Esophagus squamous epithelium (tissue), 5 donors: ENCODE data around the gene QRSL1. TPM values are rescaled to one million over a fixed set of nuclear protein-coding genes. Genes with fewer than 3 reads are reported as not detected.
A peak's percentile ranks its signal among the peaks of the same experiment; 100 is the strongest.
"Not testable (repeated sequence)": the region's sequence is repeated elsewhere in the genome, so short reads cannot be mapped to it uniquely, and the experiment has no call there.

Experiments used
- DNase-seq: peaks from one replicate; lab custom pipeline; 2025; lab: John Stamatoyannopoulos, UW
- H3K27ac ChIP-seq, 4 donors: fragments of 200-600 bp; sonication (generic); one replicate each; pipeline ENCODE4 v1.5.1; 2016 to 2019; ENCODE audit warnings: mild to moderate bottlenecking in 1 of 4
- H3K27me3 ChIP-seq, 4 donors: fragments of 200-600 bp; sonication (generic); 1 replicate in 3 of 4; 2 replicates in 1 of 4; pipeline versions ENCODE4 v1.5.1 to v1.6.0; 2017 to 2021; ENCODE audit warnings: antibody characterized with exemption in 1 of 4
- H3K36me3 ChIP-seq, 3 donors: fragments of 200-600 bp; sonication (generic); one replicate each; pipeline ENCODE4 v1.5.1; 2016 to 2019
- H3K4me1 ChIP-seq, 3 donors: fragments of 200-600 bp; sonication (generic); one replicate each; pipeline ENCODE4 v1.5.1; 2017 to 2019
- H3K4me3 ChIP-seq, 4 donors: fragments of 200-600 bp; sonication (generic); 1 replicate in 3 of 4; 2 replicates in 1 of 4; pipeline ENCODE4 v1.5.1; 2016 to 2019; ENCODE audit warnings: mild to moderate bottlenecking in 2 of 4, moderate library complexity in 1 of 4
- H3K9me3 ChIP-seq, 3 donors: fragments of 200-600 bp; sonication (generic); one replicate each; pipeline ENCODE4 v1.5.1; 2016 to 2019
- POLR2A ChIP-seq, 4 donors: fragments of 450-650 bp; IDR thresholded peaks; one replicate each; pipeline ENCODE4 v1.6.1; 2017; ENCODE audit warnings: antibody characterized with exemption in 4 of 4, mild to moderate bottlenecking in 4 of 4, moderate library complexity in 3 of 4
- WGBS, 2 donors: methylation state at CpG; one replicate each; pipeline ENCODE4 v1.1.5; 2018; 5-methylcytosine and 5-hydroxymethylcytosine counted together
- intact Hi-C: fragments of 100-400 bp; cut with DNase I; formaldehyde crosslinking; loops from one replicate; pipeline ENCODE4 v1.15.0; 2022
- total RNA-seq, 4 donors: library from RNA; depleted of rRNA; stranded (reverse); fragments of >200 nt; gene quantifications; one replicate each; pipeline ENCODE4 v1.1.0, GENCODE V29; 2016
- TF ChIP-seq, protein P1 (sequence below), 6 experiments: fragments of 450-650 bp in 4 of 6; fragments of 200-600 bp in 2 of 6; sonication (generic) in 2 of 6; IDR thresholded peaks; one replicate each; pipeline ENCODE4 v1.5.1; 2016 to 2019; ENCODE audit warnings: antibody characterized with exemption in 6 of 6, mild to moderate bottlenecking in 4 of 6, moderate library complexity in 4 of 6
- donor health status: DM: yes; HTN: yes; CAD: no.

Gene QRSL1, protein sequence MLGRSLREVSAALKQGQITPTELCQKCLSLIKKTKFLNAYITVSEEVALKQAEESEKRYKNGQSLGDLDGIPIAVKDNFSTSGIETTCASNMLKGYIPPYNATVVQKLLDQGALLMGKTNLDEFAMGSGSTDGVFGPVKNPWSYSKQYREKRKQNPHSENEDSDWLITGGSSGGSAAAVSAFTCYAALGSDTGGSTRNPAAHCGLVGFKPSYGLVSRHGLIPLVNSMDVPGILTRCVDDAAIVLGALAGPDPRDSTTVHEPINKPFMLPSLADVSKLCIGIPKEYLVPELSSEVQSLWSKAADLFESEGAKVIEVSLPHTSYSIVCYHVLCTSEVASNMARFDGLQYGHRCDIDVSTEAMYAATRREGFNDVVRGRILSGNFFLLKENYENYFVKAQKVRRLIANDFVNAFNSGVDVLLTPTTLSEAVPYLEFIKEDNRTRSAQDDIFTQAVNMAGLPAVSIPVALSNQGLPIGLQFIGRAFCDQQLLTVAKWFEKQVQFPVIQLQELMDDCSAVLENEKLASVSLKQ
- total RNA-seq: 10 to 100 TPM in 2 of 4 donors, 1 to 10 TPM in 2; 4.8 to 11.1 (median 9.3) TPM

DNA sequence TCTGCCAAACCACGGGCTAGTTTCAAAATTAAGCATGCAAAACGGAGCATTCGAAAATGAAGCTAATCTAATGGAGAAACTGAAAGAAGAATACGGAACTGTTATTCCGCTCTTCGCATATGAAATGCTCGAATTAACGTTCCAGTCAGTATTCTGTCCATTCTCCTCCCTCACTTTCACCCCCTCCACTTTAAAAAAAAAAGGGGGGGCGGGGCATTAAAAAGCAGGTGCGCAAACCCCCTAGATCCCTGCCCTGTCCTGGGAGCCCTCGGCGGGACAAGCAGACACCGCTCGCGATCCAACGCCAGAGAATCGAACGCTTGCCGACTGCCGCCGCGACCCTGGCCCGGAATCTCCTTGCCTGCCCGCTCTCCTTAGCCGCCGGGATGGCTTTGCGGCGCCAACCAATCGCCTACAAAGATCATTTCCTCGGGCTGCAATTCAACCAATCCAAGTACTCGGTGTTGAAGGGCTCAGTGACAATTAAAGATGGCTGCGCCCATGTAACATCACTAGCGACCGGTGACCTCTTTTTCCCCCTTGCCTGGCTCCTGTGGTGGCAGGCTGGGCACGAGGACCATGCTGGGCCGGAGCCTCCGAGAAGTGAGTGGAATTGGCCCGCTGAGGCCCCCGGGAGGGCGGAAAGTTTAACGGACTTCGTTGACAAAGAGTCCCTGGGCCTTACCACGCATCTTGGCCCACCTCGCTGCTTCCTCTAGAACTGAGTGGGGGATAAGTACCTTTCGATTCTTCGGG is at the start of gene QRSL1, which contains the start of gene RTN4IP1:
Gene QRSL1, plus strand, starts transcription at position 476 of the 756 bp plus-strand sequence. Its CDS starts 104 bp downstream, at position 580.
Gene RTN4IP1, minus strand, starts transcription at position 396 of the 756 bp plus-strand sequence. CDS start 477 bp downstream, outside the sequence.
- peak within 1 kb of the TSS; percentile 81 to 88 (median 85) for H3K27ac ChIP-seq
- H3K4me1 ChIP-seq: peaks cover 6 to 28% (median 11%) of the 10 kb centered on the region in 3 donors
- peak; percentile 20 for DNase-seq
- no peaks in the 10 kb centered on the region for H3K27me3 ChIP-seq
- no peaks in the 10 kb centered on the region for H3K9me3 ChIP-seq
- WGBS, 2 donors: 0 to 1% methylated on average over 25 to 45 of the region's 46 CpGs
- TF ChIP-seq, protein P1, sequence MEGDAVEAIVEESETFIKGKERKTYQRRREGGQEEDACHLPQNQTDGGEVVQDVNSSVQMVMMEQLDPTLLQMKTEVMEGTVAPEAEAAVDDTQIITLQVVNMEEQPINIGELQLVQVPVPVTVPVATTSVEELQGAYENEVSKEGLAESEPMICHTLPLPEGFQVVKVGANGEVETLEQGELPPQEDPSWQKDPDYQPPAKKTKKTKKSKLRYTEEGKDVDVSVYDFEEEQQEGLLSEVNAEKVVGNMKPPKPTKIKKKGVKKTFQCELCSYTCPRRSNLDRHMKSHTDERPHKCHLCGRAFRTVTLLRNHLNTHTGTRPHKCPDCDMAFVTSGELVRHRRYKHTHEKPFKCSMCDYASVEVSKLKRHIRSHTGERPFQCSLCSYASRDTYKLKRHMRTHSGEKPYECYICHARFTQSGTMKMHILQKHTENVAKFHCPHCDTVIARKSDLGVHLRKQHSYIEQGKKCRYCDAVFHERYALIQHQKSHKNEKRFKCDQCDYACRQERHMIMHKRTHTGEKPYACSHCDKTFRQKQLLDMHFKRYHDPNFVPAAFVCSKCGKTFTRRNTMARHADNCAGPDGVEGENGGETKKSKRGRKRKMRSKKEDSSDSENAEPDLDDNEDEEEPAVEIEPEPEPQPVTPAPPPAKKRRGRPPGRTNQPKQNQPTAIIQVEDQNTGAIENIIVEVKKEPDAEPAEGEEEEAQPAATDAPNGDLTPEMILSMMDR (IDR thresholded peaks at IDR 0.05): peak in 1 of 6 experiments; percentile 18
- peak in 1 of 4 donors; percentile 40 for TF ChIP-seq POLR2A (IDR thresholded peaks at IDR 0.05)
- no peaks in the 10 kb centered on the region for H3K36me3 ChIP-seq
- intact Hi-C loops: no loop called here
- H3K4me3 ChIP-seq: peak within 1 kb of the TSS; percentile 69 to 87 (median 82)

DNA sequence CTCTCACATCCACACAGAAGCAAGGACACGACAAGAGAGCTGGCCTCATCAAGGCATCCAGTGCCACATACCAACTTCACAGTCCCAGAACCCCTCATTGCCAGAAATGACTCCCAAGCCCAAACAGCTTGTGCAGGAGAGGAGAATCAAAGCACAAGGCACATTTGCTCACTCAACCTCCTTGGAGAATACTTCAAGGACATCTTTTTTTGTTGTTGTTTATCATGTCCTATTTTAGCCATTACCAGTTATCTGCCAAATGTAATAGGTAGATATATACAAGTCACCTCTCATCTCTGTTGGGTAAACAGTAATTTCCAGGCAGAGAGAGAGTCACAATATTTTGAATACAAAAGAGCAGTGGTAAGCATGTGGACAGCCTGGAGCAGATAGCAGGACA is 47.9 kb upstream of the QRSL1 start:
- WGBS, 2 donors: 100% methylated on average over 1 of the region's 1 CpG
- H3K27me3 ChIP-seq: no peaks in the 10 kb centered on the region
- peaks cover 0 to 65% (median 0%) of the 10 kb centered on the region in 3 donors for H3K36me3 ChIP-seq
- intact Hi-C loops: no loop called here
- no peak overlapping the region for H3K4me3 ChIP-seq
- TF ChIP-seq, protein P1 (IDR thresholded peaks at IDR 0.05): no peak
- no peak for TF ChIP-seq POLR2A (IDR thresholded peaks at IDR 0.05)
- no peak overlapping the region for H3K27ac ChIP-seq
- DNase-seq: no peak
- no peaks in the 10 kb centered on the region for H3K4me1 ChIP-seq
- H3K9me3 ChIP-seq: no peaks in the 10 kb centered on the region

DNA sequence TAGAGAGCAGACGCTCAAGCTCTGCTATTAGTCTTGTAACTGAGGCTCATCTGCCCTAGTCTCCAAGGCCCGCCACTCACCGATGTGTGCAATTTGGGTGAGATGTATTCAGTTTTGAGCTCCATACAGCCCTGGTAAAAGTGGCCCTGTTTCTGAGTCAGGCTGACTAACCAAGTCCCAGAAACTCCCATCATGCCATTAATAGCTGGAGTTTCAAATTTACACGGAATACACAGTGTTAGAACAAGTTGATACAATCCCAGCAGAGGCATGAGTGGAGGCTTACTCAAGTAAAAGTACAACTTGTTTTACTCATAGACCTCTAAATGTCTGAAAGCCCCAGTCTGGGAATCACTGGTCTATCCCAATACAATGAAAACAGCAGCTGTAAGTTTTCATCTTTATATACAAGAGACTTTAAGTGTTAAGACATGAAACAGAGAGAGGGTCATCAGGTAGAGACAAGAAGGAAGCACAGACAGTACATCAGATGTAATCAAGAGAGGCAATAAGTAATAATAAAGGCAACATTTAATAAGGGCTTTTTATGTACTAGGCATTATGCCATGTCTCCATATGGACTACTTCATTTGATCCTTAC is 42.5 kb upstream of the QRSL1 start:
- Histone ChIP-seq H3K9me3 (no peaks in the 10 kb centered on the region), H3K27ac (no peak overlapping the region), H3K27me3 (no peaks in the 10 kb centered on the region), H3K4me1 (no peaks in the 10 kb centered on the region), H3K36me3 (peaks cover 0 to 71% (median 0%) of the 10 kb centered on the region in 3 donors), H3K4me3 (no peak overlapping the region)
- DNase-seq: no peak
- intact Hi-C loops: no loop called here
- WGBS, 2 donors: 82 to 86% methylated on average over 4 of the region's 4 CpGs
- TF ChIP-seq POLR2A (IDR thresholded peaks at IDR 0.05): no peak
- TF ChIP-seq, protein P1 (IDR thresholded peaks at IDR 0.05): no peak

DNA sequence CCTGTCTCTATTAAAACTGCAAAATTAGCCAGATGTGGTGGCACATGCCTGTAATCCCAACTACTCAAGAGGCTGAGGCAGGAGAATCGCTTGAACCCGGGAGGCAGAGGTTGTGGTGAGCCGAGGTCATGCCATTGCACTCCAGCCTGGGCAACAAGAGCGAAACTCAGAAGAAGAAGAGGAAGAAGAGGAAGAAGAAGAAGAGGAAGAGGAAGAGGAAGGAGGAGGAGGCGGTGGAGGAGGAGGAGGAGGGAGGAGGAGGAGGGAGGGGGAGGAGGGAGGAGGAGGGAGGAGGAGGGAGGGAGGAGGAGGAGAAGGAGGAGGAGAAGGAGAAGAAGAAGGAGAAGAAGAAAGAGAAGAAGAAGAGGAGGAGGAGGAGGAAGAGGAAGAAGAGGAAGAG is 40.4 kb upstream of the QRSL1 start:
- H3K36me3 ChIP-seq: peaks cover 0 to 52% (median 0%) of the 10 kb centered on the region in 3 donors
- H3K4me1 ChIP-seq, intact Hi-C loops, DNase-seq, H3K9me3 ChIP-seq, H3K27me3 ChIP-seq, H3K4me3 ChIP-seq, H3K27ac ChIP-seq: not testable (repeated sequence)
- WGBS, 2 donors: 70 to 100% methylated on average over 2 of the region's 5 CpGs

DNA sequence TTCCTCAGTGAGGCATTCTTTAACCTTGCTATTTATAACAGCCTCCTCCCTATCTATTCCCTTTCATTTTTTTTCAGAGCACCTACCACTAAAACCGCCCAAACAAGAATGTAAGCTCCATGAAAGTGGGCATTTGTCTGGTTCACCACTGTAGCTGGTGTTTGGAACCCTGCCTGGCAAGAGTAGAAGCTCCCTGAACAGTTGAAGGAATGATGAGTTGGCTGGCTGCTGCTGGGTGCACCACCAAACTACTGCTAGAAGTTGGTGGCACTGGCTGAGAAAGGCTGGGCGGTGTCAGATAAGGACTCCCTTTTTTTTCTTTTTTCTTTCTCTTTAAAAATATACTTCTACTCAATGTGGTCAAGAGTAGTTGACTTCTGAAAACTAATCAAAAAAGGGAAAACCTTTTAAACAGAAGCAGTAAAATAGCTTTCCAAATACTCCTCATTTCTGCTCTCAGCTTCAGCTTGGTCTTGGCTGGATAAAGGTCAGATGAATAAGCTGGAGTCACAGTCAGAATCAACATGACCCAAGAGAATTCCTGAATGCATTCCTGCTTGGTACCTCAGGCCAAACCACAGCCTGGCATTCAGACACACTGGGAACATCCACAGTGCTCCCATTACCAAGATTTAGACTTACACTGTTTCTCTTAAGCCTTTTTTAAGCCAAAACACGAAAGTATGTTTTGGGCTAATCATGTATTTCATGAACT is 38.1 kb upstream of the QRSL1 start:
- Histone ChIP-seq H3K4me3 (no peak overlapping the region), H3K36me3 (peaks cover 0 to 29% (median 0%) of the 10 kb centered on the region in 3 donors), H3K9me3 (no peaks in the 10 kb centered on the region), H3K27me3 (no peaks in the 10 kb centered on the region), H3K27ac (no peak overlapping the region), H3K4me1 (no peaks in the 10 kb centered on the region)
- intact Hi-C loops: no loop called here
- WGBS, 2 donors: 87 to 90% methylated on average over 3 of the region's 3 CpGs
- TF ChIP-seq, protein P1 (IDR thresholded peaks at IDR 0.05): no peak
- DNase-seq: no peak
